ENCODE measurements around the gene NTSR2.

DNA sequence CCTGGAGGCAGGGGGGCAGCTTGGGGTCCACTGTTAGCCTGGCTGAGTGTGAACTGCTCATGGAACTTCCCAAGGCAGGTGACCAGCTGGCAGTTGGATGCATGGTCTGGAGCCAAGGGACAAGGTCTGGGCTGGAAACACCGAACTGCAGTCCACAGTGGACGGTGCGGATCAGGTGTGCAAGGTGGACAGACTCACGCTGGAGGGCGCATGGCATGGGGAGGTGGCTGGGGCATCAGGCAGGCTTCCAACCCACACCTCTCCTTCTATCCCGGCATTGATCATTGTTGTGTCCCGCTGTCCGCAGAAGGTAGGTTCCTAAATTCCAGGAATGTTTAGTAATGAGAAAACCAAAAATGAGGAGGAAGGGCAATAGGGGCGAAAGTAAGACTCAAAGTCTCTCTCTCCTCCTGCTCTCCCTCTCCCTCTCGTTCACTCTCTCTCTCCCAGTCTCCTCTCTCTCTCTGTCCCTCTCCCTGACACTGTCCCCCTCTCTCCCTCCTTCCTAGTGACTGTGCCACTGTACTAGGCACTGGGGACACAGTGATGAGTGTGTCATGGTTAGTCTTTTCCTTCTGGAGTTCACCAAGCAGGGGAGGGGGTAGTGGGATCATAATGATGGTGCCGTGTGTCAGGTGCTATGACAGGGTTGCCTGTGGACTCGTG lies 46.1 kb upstream of the NTSR2 start:
- TF ChIP-seq, protein P1, sequence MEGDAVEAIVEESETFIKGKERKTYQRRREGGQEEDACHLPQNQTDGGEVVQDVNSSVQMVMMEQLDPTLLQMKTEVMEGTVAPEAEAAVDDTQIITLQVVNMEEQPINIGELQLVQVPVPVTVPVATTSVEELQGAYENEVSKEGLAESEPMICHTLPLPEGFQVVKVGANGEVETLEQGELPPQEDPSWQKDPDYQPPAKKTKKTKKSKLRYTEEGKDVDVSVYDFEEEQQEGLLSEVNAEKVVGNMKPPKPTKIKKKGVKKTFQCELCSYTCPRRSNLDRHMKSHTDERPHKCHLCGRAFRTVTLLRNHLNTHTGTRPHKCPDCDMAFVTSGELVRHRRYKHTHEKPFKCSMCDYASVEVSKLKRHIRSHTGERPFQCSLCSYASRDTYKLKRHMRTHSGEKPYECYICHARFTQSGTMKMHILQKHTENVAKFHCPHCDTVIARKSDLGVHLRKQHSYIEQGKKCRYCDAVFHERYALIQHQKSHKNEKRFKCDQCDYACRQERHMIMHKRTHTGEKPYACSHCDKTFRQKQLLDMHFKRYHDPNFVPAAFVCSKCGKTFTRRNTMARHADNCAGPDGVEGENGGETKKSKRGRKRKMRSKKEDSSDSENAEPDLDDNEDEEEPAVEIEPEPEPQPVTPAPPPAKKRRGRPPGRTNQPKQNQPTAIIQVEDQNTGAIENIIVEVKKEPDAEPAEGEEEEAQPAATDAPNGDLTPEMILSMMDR (IDR thresholded peaks at IDR 0.05), result no peak
- TF ChIP-seq EZH2phosphoT487 (IDR thresholded peaks at IDR 0.05), result no peak

Measured in neural progenitor cell (in vitro differentiated cells).